Activated effector memory CD4-positive, alpha-beta T cell treated with Interleukin-2 at 50 U/mL for 16 hours (primary cell): ENCODE measurements around the gene IL36RN.

ENCODE experiments used
- DNase-seq: peaks from one replicate; pipeline ENCODE4 v3.0.0-alpha.2; 2020

Gene IL36RN

GRCh38 chr2:113104054-113104611 is 45.1 kb downstream of the IL36RN start:
- DNase-seq = no peak

GRCh38 chr2:113105047-113105785 is 46.2 kb downstream of the IL36RN start:
- DNase-seq = no peak

GRCh38 chr2:113111121-113111520 is 52.1 kb downstream of the IL36RN start:
- no peak for DNase-seq

GRCh38 chr2:113111823-113112287 is 52.9 kb downstream of the IL36RN start:
- DNase-seq = no peak

- no peak for DNase-seq
These were observed 53.4 kb downstream of the IL36RN start for GRCh38 chr2:113112441-113112840.

- DNase-seq = no peak
These were observed 53.9 kb downstream of the IL36RN start for GRCh38 chr2:113112871-113113270.

- no peak for DNase-seq
These were observed 54.8 kb downstream of the IL36RN start for GRCh38 chr2:113113807-113114206.
